ENCODE measurements around the gene PCLO. TPM values are rescaled to one million over a fixed set of nuclear protein-coding genes. Genes with fewer than 3 reads are reported as not detected.

PCLO gene
- total RNA-seq, 1 donor from 2014 or later: 5.3 TPM

GRCh38 chr7:82760831-82761230 is 401.9 kb downstream of the PCLO start:
- Mint-ChIP-seq H3K36me3 (no peaks in the 10 kb centered on the region), H3K4me3 (no peak overlapping the region), H3K27ac (no peak overlapping the region), H3K9me3 (peaks cover 6% of the 10 kb centered on the region), H3K27me3 (ENCODE audit: low read depth) (no peaks in the 10 kb centered on the region), H3K4me1 (peaks cover 16% of the 10 kb centered on the region)
- no peak for DNase-seq (ENCODE audit: low spot score in 2 of 2, unreplicated experiment in 2 of 2)
- TF ChIP-seq CTCF (IDR thresholded peaks at IDR 0.05; ENCODE audit: unreplicated experiment): no peak

- Mint-ChIP-seq H3K9me3 (peaks cover 6% of the 10 kb centered on the region), H3K36me3 (no peaks in the 10 kb centered on the region), H3K27me3 (ENCODE audit: low read depth) (no peaks in the 10 kb centered on the region), H3K4me1 (peaks cover 16% of the 10 kb centered on the region), H3K27ac (peak overlapping the region; percentile 27), H3K4me3 (no peak overlapping the region)
- no peak for DNase-seq (ENCODE audit: low spot score in 2 of 2, unreplicated experiment in 2 of 2)
- no peak for TF ChIP-seq CTCF (IDR thresholded peaks at IDR 0.05; ENCODE audit: unreplicated experiment)
These were observed 402.6 kb downstream of the PCLO start for GRCh38 chr7:82760074-82760473.

- H3K36me3 Mint-ChIP-seq: no peaks in the 10 kb centered on the region
- no peak for TF ChIP-seq CTCF (IDR thresholded peaks at IDR 0.05; ENCODE audit: unreplicated experiment)
- no peak overlapping the region for H3K27ac Mint-ChIP-seq
- peaks cover 16% of the 10 kb centered on the region for H3K4me1 Mint-ChIP-seq
- H3K4me3 Mint-ChIP-seq: no peak overlapping the region
- no peaks in the 10 kb centered on the region for H3K9me3 Mint-ChIP-seq
- H3K27me3 Mint-ChIP-seq (ENCODE audit: low read depth): no peaks in the 10 kb centered on the region
- DNase-seq (ENCODE audit: low spot score in 2 of 2, unreplicated experiment in 2 of 2): no peak
These were observed 406.8 kb downstream of the PCLO start for GRCh38 chr7:82755705-82756551.

- no peak for TF ChIP-seq CTCF (IDR thresholded peaks at IDR 0.05; ENCODE audit: unreplicated experiment)
- Mint-ChIP-seq H3K27ac (no peak overlapping the region), H3K4me3 (no peak overlapping the region), H3K36me3 (no peaks in the 10 kb centered on the region), H3K27me3 (ENCODE audit: low read depth) (no peaks in the 10 kb centered on the region), H3K9me3 (no peaks in the 10 kb centered on the region), H3K4me1 (no peaks in the 10 kb centered on the region)
- no peak for DNase-seq (ENCODE audit: low spot score in 2 of 2, unreplicated experiment in 2 of 2)
These were observed 412.7 kb downstream of the PCLO start for GRCh38 chr7:82750007-82750406.

- TF ChIP-seq CTCF (IDR thresholded peaks at IDR 0.05; ENCODE audit: unreplicated experiment): no peak
- no peak overlapping the region for H3K27ac Mint-ChIP-seq
- no peaks in the 10 kb centered on the region for H3K27me3 Mint-ChIP-seq (ENCODE audit: low read depth)
- H3K4me3 Mint-ChIP-seq: no peak overlapping the region
- peaks cover 9% of the 10 kb centered on the region for H3K4me1 Mint-ChIP-seq
- H3K36me3 Mint-ChIP-seq: no peaks in the 10 kb centered on the region
- no peak for DNase-seq (ENCODE audit: low spot score in 2 of 2, unreplicated experiment in 2 of 2)
- H3K9me3 Mint-ChIP-seq: no peaks in the 10 kb centered on the region
These were observed 416.9 kb downstream of the PCLO start for GRCh38 chr7:82745820-82746219.

Measured in mesothelial cell of epicardium (in vitro differentiated cells).